Peyer's patch (tissue), 4 donors: ENCODE results near the gene POLR3K.

Experiments used
- POLR2A ChIP-seq, 2 donors: fragments of 450-650 bp; IDR thresholded peaks; one replicate each; pipeline ENCODE4 v1.5.1; 2017; ENCODE audit warnings: antibody characterized with exemption in 2 of 2, mild to moderate bottlenecking in 2 of 2, moderate library complexity in 2 of 2
- TF ChIP-seq, protein P1 (sequence below), 6 experiments: fragments of 450-650 bp in 4 of 6; fragments of 200-600 bp in 2 of 6; sonication (generic) in 1 of 6; IDR thresholded peaks; one replicate each; pipeline ENCODE4 v1.5.1; 2017 to 2019; ENCODE audit warnings: antibody characterized with exemption in 6 of 6, mild to moderate bottlenecking in 3 of 6, moderate library complexity in 1 of 6

DNA sequence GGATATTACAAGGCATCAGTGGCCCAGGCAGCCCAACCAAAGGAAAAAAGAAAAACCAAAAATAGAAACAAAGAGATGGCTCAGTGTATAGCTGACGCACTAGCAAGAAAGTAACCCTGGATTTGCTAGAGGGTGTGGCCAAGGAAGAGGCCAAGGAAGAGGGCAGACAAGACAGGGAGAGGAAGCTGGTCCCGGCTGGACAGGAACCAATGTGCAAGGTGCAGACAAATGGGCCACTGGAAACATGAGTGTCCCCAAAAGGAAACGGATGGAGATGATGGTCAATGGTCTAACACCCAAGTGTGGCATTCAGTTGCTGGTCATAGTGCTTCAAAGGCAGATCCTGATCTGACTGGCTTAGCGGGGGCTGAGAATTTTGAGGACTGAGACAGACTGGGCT is 10.7 kb downstream of the POLR3K start:
- TF ChIP-seq, protein P1, sequence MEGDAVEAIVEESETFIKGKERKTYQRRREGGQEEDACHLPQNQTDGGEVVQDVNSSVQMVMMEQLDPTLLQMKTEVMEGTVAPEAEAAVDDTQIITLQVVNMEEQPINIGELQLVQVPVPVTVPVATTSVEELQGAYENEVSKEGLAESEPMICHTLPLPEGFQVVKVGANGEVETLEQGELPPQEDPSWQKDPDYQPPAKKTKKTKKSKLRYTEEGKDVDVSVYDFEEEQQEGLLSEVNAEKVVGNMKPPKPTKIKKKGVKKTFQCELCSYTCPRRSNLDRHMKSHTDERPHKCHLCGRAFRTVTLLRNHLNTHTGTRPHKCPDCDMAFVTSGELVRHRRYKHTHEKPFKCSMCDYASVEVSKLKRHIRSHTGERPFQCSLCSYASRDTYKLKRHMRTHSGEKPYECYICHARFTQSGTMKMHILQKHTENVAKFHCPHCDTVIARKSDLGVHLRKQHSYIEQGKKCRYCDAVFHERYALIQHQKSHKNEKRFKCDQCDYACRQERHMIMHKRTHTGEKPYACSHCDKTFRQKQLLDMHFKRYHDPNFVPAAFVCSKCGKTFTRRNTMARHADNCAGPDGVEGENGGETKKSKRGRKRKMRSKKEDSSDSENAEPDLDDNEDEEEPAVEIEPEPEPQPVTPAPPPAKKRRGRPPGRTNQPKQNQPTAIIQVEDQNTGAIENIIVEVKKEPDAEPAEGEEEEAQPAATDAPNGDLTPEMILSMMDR (IDR thresholded peaks at IDR 0.05), result no peak
- TF ChIP-seq POLR2A (IDR thresholded peaks at IDR 0.05), result no peak
